ENCODE measurements around the gene GALNT17. TPM values are rescaled to one million over a fixed set of nuclear protein-coding genes. Genes with fewer than 3 reads are reported as not detected.

GALNT17 gene
- total RNA-seq, 1 experiment from 2014 or later, result not detected

- Mint-ChIP-seq H3K9me3 (ENCODE audit: unreplicated experiment) (peaks cover 8% of the 10 kb centered on the region), H3K27ac (ENCODE audit: low read depth, unreplicated experiment) (no peak overlapping the region), H3K4me3 (ENCODE audit: unreplicated experiment) (no peak overlapping the region), H3K36me3 (ENCODE audit: insufficient read depth, unreplicated experiment) (no peaks in the 10 kb centered on the region), H3K27me3 (ENCODE audit: insufficient read depth, unreplicated experiment) (no peaks in the 10 kb centered on the region), H3K4me1 (ENCODE audit: insufficient read depth, unreplicated experiment) (no peaks in the 10 kb centered on the region)
- ChIA-PET POLR2A (no interaction called here), CTCF (interaction anchor here (0.7 kb wide), 1 partner anchor 43 kb away, joined by 4 read pairs; no protein-coding TSS in a partner anchor)
- no TSS peak for BruUV-seq (replicated peaks)
- TF ChIP-seq CTCF (IDR thresholded peaks at IDR 0.05; ENCODE audit: unreplicated experiment), result no peak
- no peak for DNase-seq (ENCODE audit: unreplicated experiment)
- intact Hi-C loops (cut with micrococcal nuclease), result no loop called here
Measured at GRCh38 chr7:71553306-71553705, 421.4 kb downstream of the GALNT17 start.

GRCh38 chr7:71555758-71556157 is 423.8 kb downstream of the GALNT17 start:
- H3K27ac Mint-ChIP-seq (ENCODE audit: low read depth, unreplicated experiment), result no peak overlapping the region
- TF ChIP-seq CTCF (IDR thresholded peaks at IDR 0.05; ENCODE audit: unreplicated experiment), result no peak
- no TSS peak for BruUV-seq (replicated peaks)
- no peaks in the 10 kb centered on the region for H3K4me1 Mint-ChIP-seq (ENCODE audit: insufficient read depth, unreplicated experiment)
- POLR2A ChIA-PET, result no interaction called here
- intact Hi-C loops (cut with micrococcal nuclease), result no loop called here
- no peaks in the 10 kb centered on the region for H3K36me3 Mint-ChIP-seq (ENCODE audit: insufficient read depth, unreplicated experiment)
- DNase-seq (ENCODE audit: unreplicated experiment), result no peak
- H3K9me3 Mint-ChIP-seq (ENCODE audit: unreplicated experiment), result peaks cover 6% of the 10 kb centered on the region
- H3K27me3 Mint-ChIP-seq (ENCODE audit: insufficient read depth, unreplicated experiment), result no peaks in the 10 kb centered on the region
- CTCF ChIA-PET, result interaction anchor here (0.8 kb wide), 1 partner anchor 74 kb away, joined by 4 read pairs; no protein-coding TSS in a partner anchor
- H3K4me3 Mint-ChIP-seq (ENCODE audit: unreplicated experiment), result no peak overlapping the region

GRCh38 chr7:71558806-71559613 is 427.1 kb downstream of the GALNT17 start:
- ChIA-PET POLR2A (no interaction called here), CTCF (interaction anchor here (0.9 kb wide), 1 partner anchor 26 kb away, joined by 3 read pairs; no protein-coding TSS in a partner anchor)
- Mint-ChIP-seq H3K4me1 (ENCODE audit: insufficient read depth, unreplicated experiment) (no peaks in the 10 kb centered on the region), H3K9me3 (ENCODE audit: unreplicated experiment) (no peaks in the 10 kb centered on the region), H3K27ac (ENCODE audit: low read depth, unreplicated experiment) (no peak overlapping the region), H3K36me3 (ENCODE audit: insufficient read depth, unreplicated experiment) (no peaks in the 10 kb centered on the region), H3K4me3 (ENCODE audit: unreplicated experiment) (no peak overlapping the region), H3K27me3 (ENCODE audit: insufficient read depth, unreplicated experiment) (no peaks in the 10 kb centered on the region)
- intact Hi-C loops (cut with micrococcal nuclease), result no loop called here
- no peak for DNase-seq (ENCODE audit: unreplicated experiment)
- no TSS peak for BruUV-seq (replicated peaks)
- TF ChIP-seq CTCF (IDR thresholded peaks at IDR 0.05; ENCODE audit: unreplicated experiment), result no peak

GRCh38 chr7:71560354-71560995 is 428.5 kb downstream of the GALNT17 start:
- Mint-ChIP-seq H3K27me3 (ENCODE audit: insufficient read depth, unreplicated experiment) (peaks cover 4% of the 10 kb centered on the region), H3K36me3 (ENCODE audit: insufficient read depth, unreplicated experiment) (no peaks in the 10 kb centered on the region), H3K9me3 (ENCODE audit: unreplicated experiment) (no peaks in the 10 kb centered on the region), H3K27ac (ENCODE audit: low read depth, unreplicated experiment) (no peak overlapping the region), H3K4me1 (ENCODE audit: insufficient read depth, unreplicated experiment) (no peaks in the 10 kb centered on the region), H3K4me3 (ENCODE audit: unreplicated experiment) (no peak overlapping the region)
- CTCF ChIA-PET, result no interaction called here
- POLR2A ChIA-PET, result no interaction called here
- BruUV-seq (replicated peaks), result no TSS peak
- no peak for DNase-seq (ENCODE audit: unreplicated experiment)
- TF ChIP-seq CTCF (IDR thresholded peaks at IDR 0.05; ENCODE audit: unreplicated experiment), result no peak
- intact Hi-C loops (cut with micrococcal nuclease), result no loop called here

All from MCF 10A (cell line).